Brain microvascular endothelial cell (primary cell): Measurements from ENCODE around the gene INPP4B.

ENCODE experiments used
- DNase-seq: peaks from one replicate; pipeline ENCODE4 v3.0.0-alpha.2; 2020
- H3K27ac ChIP-seq: fragments of 250-450 bp; sonication (Bioruptor Pico); 2 replicates; pipeline ENCODE4 v1.5.1; 2020; ENCODE audit warnings: mild to moderate bottlenecking, moderate library complexity
- H3K27me3 ChIP-seq: fragments of 250-450 bp; sonication (Bioruptor Pico); replicated peaks from 2 replicates; pipeline ENCODE4 v1.5.1; 2020; ENCODE audit warnings: mild to moderate bottlenecking
- H3K36me3 ChIP-seq: fragments of 250-450 bp; sonication (Bioruptor Pico); replicated peaks from 2 replicates; pipeline ENCODE4 v1.5.1; 2020; ENCODE audit warnings: mild to moderate bottlenecking
- H3K4me3 ChIP-seq: 2 replicates; pipeline ENCODE4 v1.5.1; 2011; ENCODE audit warnings: low read depth, mild to moderate bottlenecking, control low read depth, low read length, moderate library complexity
- in situ Hi-C: cut with HindIII; loops from 2 replicates; pipeline ENCODE4 v1.10.0; 2017; ENCODE audit warnings: low sequenced_read_pairs, low pct_ligation_motif_present
- TF ChIP-seq, protein P1 (sequence below): IDR thresholded peaks from 2 replicates; pipeline ENCODE4 v1.5.1; 2011; ENCODE audit warnings: low read depth, mild to moderate bottlenecking, moderate library complexity, low read length, control low read depth, inconsistent platforms; ENCODE audit errors: missing control alignments

Gene INPP4B

DNA sequence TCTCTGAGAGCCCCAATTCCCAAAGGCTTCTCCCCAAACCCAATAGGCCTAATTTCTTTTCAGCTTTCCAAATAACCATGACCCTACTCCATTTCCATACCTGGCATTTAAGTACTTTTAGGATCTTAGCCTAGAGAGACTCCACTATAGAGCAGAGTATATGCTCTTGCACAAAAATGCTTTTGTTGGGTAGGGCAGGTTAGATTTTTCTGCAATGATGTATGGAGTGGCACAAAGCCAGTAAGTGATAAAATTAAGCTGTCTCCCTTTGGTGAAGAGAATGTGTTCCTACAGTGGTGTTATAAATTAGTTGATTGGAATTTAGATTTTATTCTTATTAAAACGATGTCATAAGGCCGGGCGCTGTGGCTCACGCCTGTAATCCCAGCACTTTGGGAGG lies 124.9 kb downstream of the INPP4B start:
- TF ChIP-seq, protein P1, sequence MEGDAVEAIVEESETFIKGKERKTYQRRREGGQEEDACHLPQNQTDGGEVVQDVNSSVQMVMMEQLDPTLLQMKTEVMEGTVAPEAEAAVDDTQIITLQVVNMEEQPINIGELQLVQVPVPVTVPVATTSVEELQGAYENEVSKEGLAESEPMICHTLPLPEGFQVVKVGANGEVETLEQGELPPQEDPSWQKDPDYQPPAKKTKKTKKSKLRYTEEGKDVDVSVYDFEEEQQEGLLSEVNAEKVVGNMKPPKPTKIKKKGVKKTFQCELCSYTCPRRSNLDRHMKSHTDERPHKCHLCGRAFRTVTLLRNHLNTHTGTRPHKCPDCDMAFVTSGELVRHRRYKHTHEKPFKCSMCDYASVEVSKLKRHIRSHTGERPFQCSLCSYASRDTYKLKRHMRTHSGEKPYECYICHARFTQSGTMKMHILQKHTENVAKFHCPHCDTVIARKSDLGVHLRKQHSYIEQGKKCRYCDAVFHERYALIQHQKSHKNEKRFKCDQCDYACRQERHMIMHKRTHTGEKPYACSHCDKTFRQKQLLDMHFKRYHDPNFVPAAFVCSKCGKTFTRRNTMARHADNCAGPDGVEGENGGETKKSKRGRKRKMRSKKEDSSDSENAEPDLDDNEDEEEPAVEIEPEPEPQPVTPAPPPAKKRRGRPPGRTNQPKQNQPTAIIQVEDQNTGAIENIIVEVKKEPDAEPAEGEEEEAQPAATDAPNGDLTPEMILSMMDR: no peak
- Histone ChIP-seq H3K36me3 (no peaks in the 10 kb centered on the region), H3K4me3 (no peak overlapping the region), H3K27ac (no peak overlapping the region), H3K27me3 (no peaks in the 10 kb centered on the region)
- no peak for DNase-seq
- in situ Hi-C loops: no loop called here

DNA sequence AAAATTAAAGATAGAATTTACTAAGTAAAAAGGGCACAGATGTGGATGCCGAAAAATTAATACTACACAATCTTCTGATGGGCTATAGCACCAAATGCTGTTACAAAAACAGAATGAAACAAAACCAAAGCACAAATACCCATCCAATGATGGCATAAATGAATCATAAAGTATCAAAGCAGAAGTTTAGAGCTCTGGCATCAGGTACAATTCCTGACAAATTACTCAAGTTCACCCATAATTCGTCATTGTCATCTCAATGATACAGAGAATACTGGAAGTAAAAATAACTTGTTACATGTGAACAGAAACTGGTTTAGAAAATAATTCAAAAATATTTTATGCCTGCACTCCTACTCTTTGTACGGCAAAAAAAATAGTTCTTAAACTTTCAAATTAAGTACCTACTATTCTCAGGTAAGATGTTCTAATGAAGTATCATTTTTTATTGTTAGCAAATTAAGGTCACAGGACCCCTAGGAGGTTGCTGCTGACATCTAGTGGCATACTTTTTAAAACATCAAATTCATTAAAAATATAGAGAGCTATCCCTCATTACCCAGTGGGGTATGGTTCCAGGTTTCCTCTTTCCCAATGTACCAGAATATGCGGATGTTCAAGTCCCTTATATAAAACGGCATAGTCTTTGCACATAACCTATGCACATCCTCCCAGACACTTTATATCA lies 126.1 kb downstream of the INPP4B start:
- no peaks in the 10 kb centered on the region for H3K27me3 ChIP-seq
- DNase-seq: no peak
- no peaks in the 10 kb centered on the region for H3K36me3 ChIP-seq
- no peak overlapping the region for H3K27ac ChIP-seq
- H3K4me3 ChIP-seq: no peak overlapping the region
- TF ChIP-seq, protein P1: peak; percentile 61
- in situ Hi-C loops: no loop called here

DNA sequence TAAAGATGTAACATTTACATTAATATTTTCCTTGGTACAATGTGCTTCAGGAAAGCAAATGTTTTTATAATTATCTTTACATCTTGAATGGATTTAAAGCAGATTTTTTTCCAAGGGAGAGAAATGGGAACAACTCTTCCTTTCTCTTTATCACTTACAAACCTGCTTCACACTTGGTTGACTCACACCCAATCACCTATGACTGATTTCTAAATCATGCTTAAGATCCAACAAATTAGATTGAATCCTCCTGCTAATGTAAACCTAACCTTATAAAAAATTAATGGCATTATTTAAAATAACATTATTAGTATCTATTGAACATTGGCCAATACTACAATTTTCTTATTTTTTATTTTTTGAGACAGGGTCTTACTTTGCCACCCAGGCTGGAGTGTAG lies 127.1 kb downstream of the INPP4B start:
- no peaks in the 10 kb centered on the region for H3K27me3 ChIP-seq
- in situ Hi-C loops: no loop called here
- DNase-seq: no peak
- TF ChIP-seq, protein P1: no peak
- no peak overlapping the region for H3K4me3 ChIP-seq
- H3K27ac ChIP-seq: no peak overlapping the region
- no peaks in the 10 kb centered on the region for H3K36me3 ChIP-seq

DNA sequence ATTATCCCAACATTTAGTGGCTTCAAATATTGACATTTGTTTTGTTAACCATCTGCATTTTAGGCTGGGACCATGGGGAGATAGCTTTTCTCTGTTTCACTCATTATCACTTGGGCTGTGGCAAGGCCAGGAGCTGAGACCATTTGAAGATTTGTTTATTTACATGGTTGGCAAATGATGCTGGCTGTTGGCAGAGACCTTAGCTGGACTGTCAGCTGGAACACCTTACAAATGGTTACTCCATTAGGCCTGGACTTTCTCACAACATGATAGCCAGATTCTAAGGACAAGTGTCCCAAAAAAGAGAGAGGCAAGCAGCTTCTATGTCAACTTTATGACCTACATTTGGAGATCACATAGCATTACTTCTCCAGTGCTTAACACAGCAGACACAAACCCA lies 130.4 kb downstream of the INPP4B start:
- TF ChIP-seq, protein P1: no peak
- Histone ChIP-seq H3K36me3 (no peaks in the 10 kb centered on the region), H3K27ac (no peak overlapping the region), H3K4me3 (no peak overlapping the region), H3K27me3 (no peaks in the 10 kb centered on the region)
- DNase-seq: no peak
- in situ Hi-C loops: no loop called here

DNA sequence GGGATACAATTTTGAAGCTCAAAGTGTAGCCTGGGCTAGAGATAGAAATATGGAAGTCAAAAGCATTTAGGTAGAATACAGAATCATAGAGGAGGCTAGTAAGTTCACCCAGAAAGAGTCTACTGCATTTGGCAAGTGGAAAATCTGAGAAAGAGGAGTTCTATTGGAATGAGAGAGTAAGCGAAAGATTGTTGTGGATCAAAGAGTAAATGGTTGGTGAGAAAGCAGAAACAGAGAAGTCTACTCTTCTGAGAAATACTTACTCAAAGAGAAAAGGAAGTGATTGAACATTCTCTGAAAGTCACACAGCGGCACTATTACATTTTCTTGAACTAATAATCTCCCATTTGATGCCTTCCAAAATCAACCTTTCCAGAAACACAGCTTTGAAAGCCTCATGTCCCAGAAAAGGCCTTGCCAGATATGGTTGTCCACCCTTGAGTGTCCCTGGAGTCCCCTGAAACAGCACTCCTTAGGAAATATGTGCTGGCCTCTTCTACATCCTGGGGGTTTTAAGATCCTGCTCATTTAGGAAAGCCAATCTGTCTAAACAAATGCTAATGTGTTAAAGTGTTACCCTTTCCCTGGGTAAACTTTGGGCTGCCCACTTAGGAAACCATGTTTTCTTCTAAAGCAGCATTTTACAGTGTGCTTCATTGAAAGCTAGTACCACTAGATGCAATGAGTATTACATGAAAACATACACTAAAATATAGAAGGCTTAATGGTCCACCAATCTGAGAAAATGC lies 132.6 kb downstream of the INPP4B start:
- in situ Hi-C loops: no loop called here
- Histone ChIP-seq H3K4me3 (no peak overlapping the region), H3K27ac (no peak overlapping the region), H3K36me3 (no peaks in the 10 kb centered on the region), H3K27me3 (no peaks in the 10 kb centered on the region)
- no peak for DNase-seq
- TF ChIP-seq, protein P1: no peak
